Endothelial cell of umbilical vein (primary cell): ENCODE results near the gene DRP2.

Experiments used
- EZH2 ChIP-seq: IDR thresholded peaks from 2 replicates; pipeline ENCODE4 v1.6.1; 2012; ENCODE audit warnings: borderline replicate concordance, low read depth, mild to moderate bottlenecking, moderate library complexity, low read length, inconsistent platforms; ENCODE audit not compliant: severe bottlenecking
- FOS ChIP-seq: IDR thresholded peaks from 2 replicates; pipeline ENCODE4 v1.6.1; 2011; ENCODE audit warnings: mild to moderate bottlenecking, low read length, moderate library complexity, borderline replicate concordance; ENCODE audit not compliant: insufficient read depth
- GATA2 ChIP-seq: IDR thresholded peaks from 2 replicates; pipeline ENCODE4 v1.7.0; 2011; ENCODE audit warnings: low read depth, mild to moderate bottlenecking, moderate library complexity, mixed read lengths, low read length; ENCODE audit not compliant: insufficient read length, insufficient read depth
- JUN ChIP-seq: IDR thresholded peaks from 2 replicates; pipeline ENCODE4 v1.6.1; 2011; ENCODE audit warnings: borderline replicate concordance, low read depth; ENCODE audit not compliant: insufficient read length, insufficient read depth
- MYC ChIP-seq: IDR thresholded peaks from one replicate; pipeline ENCODE4 v1.6.1; 2011; ENCODE audit warnings: mild to moderate bottlenecking, low read depth, low read length
- POLR2A ChIP-seq: IDR thresholded peaks from 2 replicates; pipeline ENCODE4 v1.6.1; 2012; ENCODE audit warnings: low read depth, mild to moderate bottlenecking, control low read depth, low read length
- POLR2AphosphoS5 ChIP-seq: IDR thresholded peaks from 2 replicates; pipeline ENCODE4 v1.6.1; 2012; ENCODE audit warnings: low read depth, mild to moderate bottlenecking, control low read depth, low read length, moderate library complexity; ENCODE audit not compliant: insufficient read depth
- TF ChIP-seq, protein P1 (sequence below), 2 donors: IDR thresholded peaks; 1 replicate in 1 of 2; 2 replicates in 1 of 2; pipeline ENCODE4 v1.5.1; 2011; ENCODE audit warnings: low read length in 2 of 2, mild to moderate bottlenecking in 2 of 2, moderate library complexity in 2 of 2, control low read depth in 1 of 2, inconsistent platforms in 1 of 2, low read depth in 1 of 2; ENCODE audit not compliant: insufficient read depth in 1 of 2; ENCODE audit errors: extremely low read depth in 1 of 2
- TF ChIP-seq, protein P2 (sequence below): IDR thresholded peaks from 2 replicates; pipeline ENCODE4 v1.6.1; 2011; ENCODE audit not compliant: insufficient read depth, insufficient read length

DNA sequence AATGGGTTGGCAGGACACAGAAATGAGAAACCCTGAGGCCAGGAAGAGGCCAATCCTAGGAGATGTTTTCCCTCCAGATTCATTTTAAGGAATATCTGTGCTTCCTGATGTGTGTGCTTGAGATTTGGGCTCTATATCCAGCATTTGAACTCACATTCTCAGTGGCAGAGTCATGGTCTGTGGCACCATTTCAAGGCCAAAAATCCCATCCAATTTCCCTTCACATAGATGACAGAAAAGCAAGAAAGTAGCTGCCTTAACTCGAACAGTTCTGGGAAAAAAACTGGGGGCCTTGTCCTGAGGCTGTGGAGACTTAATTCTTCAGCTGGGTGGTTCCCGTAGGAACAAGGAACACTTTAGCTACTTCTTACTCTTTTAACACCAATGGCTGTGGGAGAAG, 44.2 kb downstream of the DRP2 start:
- TF ChIP-seq, protein P1, sequence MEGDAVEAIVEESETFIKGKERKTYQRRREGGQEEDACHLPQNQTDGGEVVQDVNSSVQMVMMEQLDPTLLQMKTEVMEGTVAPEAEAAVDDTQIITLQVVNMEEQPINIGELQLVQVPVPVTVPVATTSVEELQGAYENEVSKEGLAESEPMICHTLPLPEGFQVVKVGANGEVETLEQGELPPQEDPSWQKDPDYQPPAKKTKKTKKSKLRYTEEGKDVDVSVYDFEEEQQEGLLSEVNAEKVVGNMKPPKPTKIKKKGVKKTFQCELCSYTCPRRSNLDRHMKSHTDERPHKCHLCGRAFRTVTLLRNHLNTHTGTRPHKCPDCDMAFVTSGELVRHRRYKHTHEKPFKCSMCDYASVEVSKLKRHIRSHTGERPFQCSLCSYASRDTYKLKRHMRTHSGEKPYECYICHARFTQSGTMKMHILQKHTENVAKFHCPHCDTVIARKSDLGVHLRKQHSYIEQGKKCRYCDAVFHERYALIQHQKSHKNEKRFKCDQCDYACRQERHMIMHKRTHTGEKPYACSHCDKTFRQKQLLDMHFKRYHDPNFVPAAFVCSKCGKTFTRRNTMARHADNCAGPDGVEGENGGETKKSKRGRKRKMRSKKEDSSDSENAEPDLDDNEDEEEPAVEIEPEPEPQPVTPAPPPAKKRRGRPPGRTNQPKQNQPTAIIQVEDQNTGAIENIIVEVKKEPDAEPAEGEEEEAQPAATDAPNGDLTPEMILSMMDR (IDR thresholded peaks at IDR 0.05; ENCODE audit: extremely low read depth in 1 of 2, insufficient read depth in 1 of 2, low read depth in 1 of 2, low read length in 2 of 2) = no peak
- no peak for TF ChIP-seq MYC
- no peak for TF ChIP-seq POLR2A
- TF ChIP-seq, protein P2, sequence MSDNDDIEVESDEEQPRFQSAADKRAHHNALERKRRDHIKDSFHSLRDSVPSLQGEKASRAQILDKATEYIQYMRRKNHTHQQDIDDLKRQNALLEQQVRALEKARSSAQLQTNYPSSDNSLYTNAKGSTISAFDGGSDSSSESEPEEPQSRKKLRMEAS = no peak
- TF ChIP-seq JUN = no peak
- TF ChIP-seq POLR2AphosphoS5 = no peak
- TF ChIP-seq EZH2 = no peak
- TF ChIP-seq GATA2 = no peak
- no peak for TF ChIP-seq FOS
